ENCODE measurements around the gene SLC4A8. TPM values are rescaled to one million over a fixed set of nuclear protein-coding genes. Genes with fewer than 3 reads are reported as not detected.

SLC4A8 gene
- total and polyA plus RNA-seq, 2 donors (not counting 3 experiments of a cell fraction or from before 2014, with no cell fraction given): 4.7 to 9.7 TPM

DNA sequence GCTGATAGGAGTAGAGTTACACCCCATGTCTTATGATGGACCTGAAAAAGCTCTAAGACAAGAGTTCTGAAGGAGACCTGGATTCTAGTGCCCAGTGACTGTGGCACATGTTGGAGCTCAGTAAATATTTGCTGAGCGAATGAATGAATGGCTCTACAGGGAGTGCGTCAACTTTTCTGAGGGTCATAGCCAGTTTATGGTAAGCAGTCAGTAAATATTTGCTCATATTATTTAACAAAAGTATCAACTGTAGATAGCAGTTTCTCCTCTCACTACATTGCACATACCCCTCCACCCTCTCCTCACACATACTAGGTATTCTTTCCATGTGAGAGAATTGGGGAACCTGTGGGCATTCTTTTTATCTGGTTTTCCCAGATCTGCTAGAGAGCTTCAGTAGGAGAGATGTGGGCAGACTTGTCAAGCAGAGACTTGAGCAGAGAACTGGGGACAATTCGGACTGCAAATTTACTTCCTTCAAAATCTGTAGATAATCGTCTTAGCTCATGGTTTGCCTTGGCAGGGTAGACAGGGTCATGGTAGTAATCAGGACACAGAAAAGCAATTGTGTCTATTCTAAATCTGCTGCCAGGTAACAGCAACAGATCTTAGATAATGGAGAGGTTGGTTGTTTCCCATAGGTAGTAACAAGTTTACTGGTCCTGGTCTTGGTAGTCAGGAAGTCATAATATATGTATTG lies 5.7 kb downstream of the SLC4A8 start:
- H3K79me2 ChIP-seq (ENCODE audit: control insufficient read depth, insufficient read depth, low read length): no peaks in the 10 kb centered on the region
- no peak overlapping the region for H3K27ac ChIP-seq (ENCODE audit: insufficient read depth, low read depth, low read length)
- TF ChIP-seq FOS (IDR thresholded peaks at IDR 0.05; ENCODE audit: borderline replicate concordance, insufficient read depth, low read length): no peak
- TF ChIP-seq, protein P1, sequence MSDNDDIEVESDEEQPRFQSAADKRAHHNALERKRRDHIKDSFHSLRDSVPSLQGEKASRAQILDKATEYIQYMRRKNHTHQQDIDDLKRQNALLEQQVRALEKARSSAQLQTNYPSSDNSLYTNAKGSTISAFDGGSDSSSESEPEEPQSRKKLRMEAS (IDR thresholded peaks at IDR 0.05; ENCODE audit: insufficient read depth, insufficient read length): no peak
- no peak for TF ChIP-seq GATA2 (IDR thresholded peaks at IDR 0.05; ENCODE audit: insufficient read depth, insufficient read length, low read depth, low read length)
- no peak for TF ChIP-seq POLR2A (IDR thresholded peaks at IDR 0.05; ENCODE audit: low read depth, low read length)
- no peak for TF ChIP-seq CTCF (IDR thresholded peaks at IDR 0.05; ENCODE audit: extremely low read depth in 1 of 2, insufficient read depth in 1 of 2, low read depth in 1 of 2, low read length in 2 of 2)
- TF ChIP-seq JUN (IDR thresholded peaks at IDR 0.05; ENCODE audit: borderline replicate concordance, insufficient read depth, insufficient read length, low read depth): no peak
- no peak for TF ChIP-seq EZH2 (IDR thresholded peaks at IDR 0.05; ENCODE audit: borderline replicate concordance, low read depth, low read length, severe bottlenecking)
- no peak for TF ChIP-seq POLR2AphosphoS5 (IDR thresholded peaks at IDR 0.05; ENCODE audit: insufficient read depth, low read depth, low read length)
- TF ChIP-seq MYC (IDR thresholded peaks at IDR 0.05; ENCODE audit: low read depth, low read length): no peak
- dilution Hi-C loops (cut with MboI; ENCODE audit: extremely low pct_ligation_motif_present, low sequenced_read_pairs): no loop called here
- FAIRE-seq (no peak), DNase-seq (ENCODE audit: low read depth, low spot score) (no peak)
- H3K9me1 ChIP-seq (replicated peaks; ENCODE audit: control insufficient read depth, extremely low read depth, insufficient read depth, low read length): no peaks in the 10 kb centered on the region
- H2AFZ ChIP-seq (ENCODE audit: low read depth, low read length): no peak overlapping the region
- peaks cover 0 to 1% of the 10 kb centered on the region in 2 experiments for H3K27me3 ChIP-seq (ENCODE audit: control insufficient read depth in 2 of 2, insufficient read depth in 2 of 2, low read length in 2 of 2)
- no peak overlapping the region for H3K9ac ChIP-seq (replicated peaks; ENCODE audit: extremely low read depth, insufficient read depth, low read length)
- CTCF ChIA-PET: no interaction called here
- H3K4me1 ChIP-seq (ENCODE audit: control insufficient read depth, extremely low read depth, insufficient read depth, low read length): peaks cover 3% of the 10 kb centered on the region
- intact Hi-C loops (cut with micrococcal nuclease): no loop called here
- H3K36me3 ChIP-seq (ENCODE audit: control insufficient read depth in 2 of 2, extremely low read depth in 1 of 2, insufficient read depth in 2 of 2, low read length in 2 of 2): no peaks in the 10 kb centered on the region
- H3K4me2 ChIP-seq (ENCODE audit: insufficient read depth, low read length): no peak overlapping the region
- POLR2A ChIA-PET: no interaction called here
- no peaks in the 10 kb centered on the region for H3K9me3 ChIP-seq (replicated peaks; ENCODE audit: control insufficient read depth, insufficient read depth, low read length)
- H4K20me1 ChIP-seq (replicated peaks; ENCODE audit: control insufficient read depth, extremely low read depth, insufficient read depth, low read length): no peaks in the 10 kb centered on the region
- no peak overlapping the region for H3K4me3 ChIP-seq (replicated peaks in 1 of 3; ENCODE audit: insufficient read depth in 1 of 3, low read depth in 1 of 3, low read length in 3 of 3)
- no TSS peak for BruUV-seq (replicated peaks)
